Keratinocyte (primary cell): ENCODE results near the gene BHLHA9. TPM values are rescaled to one million over a fixed set of nuclear protein-coding genes. Genes with fewer than 3 reads are reported as not detected.
A peak's percentile ranks its signal among the peaks of the same experiment; 100 is the strongest.

Experiments used
- DNase-seq: peaks from one replicate; pipeline ENCODE4 v3.0.0-alpha.2; 2011; ENCODE audit warnings: low read depth, missing footprints, low spot score
- FAIRE-seq: peaks from 2 replicates; lab custom pipeline; 2011; peaks lifted over from hg19 to GRCh38; lab: Jason Lieb, UNC
- H2AFZ ChIP-seq: 2 replicates; pipeline ENCODE4 v1.6.0; 2012; ENCODE audit warnings: low read length, control low read depth, inconsistent platforms; ENCODE audit not compliant: control insufficient read depth
- H3K27ac ChIP-seq: 2 replicates; pipeline ENCODE4 v1.5.1; 2011; ENCODE audit warnings: low read length; ENCODE audit not compliant: control insufficient read depth, insufficient read depth
- H3K27me3 ChIP-seq: 3 replicates; pipeline ENCODE4 v1.6.0; 2011; ENCODE audit warnings: low read length; ENCODE audit not compliant: control insufficient read depth, insufficient read depth; ENCODE audit errors: extremely low read depth
- H3K36me3 ChIP-seq, 2 experiments: 2 replicates in 1 of 2; 3 replicates in 1 of 2; pipeline ENCODE4 v1.5.1; 2011; ENCODE audit warnings: low read length in 2 of 2, mild to moderate bottlenecking in 1 of 2; ENCODE audit not compliant: control insufficient read depth in 2 of 2, insufficient read depth in 2 of 2; ENCODE audit errors: extremely low read depth in 1 of 2
- H3K4me1 ChIP-seq: 3 replicates; pipeline ENCODE4 v1.5.1; 2011; ENCODE audit warnings: low read length; ENCODE audit not compliant: control insufficient read depth, insufficient read depth; ENCODE audit errors: extremely low read depth
- H3K4me2 ChIP-seq: 3 replicates; pipeline ENCODE4 v1.6.0; 2011; ENCODE audit warnings: low read depth, low read length; ENCODE audit not compliant: control insufficient read depth, insufficient read depth; ENCODE audit errors: extremely low read depth
- H3K4me3 ChIP-seq, 3 experiments: fragments of 200-600 bp in 1 of 3; sonication (generic) in 1 of 3; 2 replicates in 2 of 3; 3 replicates in 1 of 3; pipeline ENCODE4 v1.5.1; 2011 to 2016; ENCODE audit warnings: low read length in 3 of 3, mild to moderate bottlenecking in 3 of 3, control low read depth in 2 of 3, inconsistent platforms in 1 of 3, low read depth in 1 of 3, mixed read lengths in 1 of 3, mixed run types in 1 of 3, moderate library complexity in 1 of 3; ENCODE audit not compliant: control insufficient read depth in 2 of 3, insufficient read depth in 2 of 3; ENCODE audit errors: extremely low read depth in 1 of 3
- H3K79me2 ChIP-seq: 2 replicates; pipeline ENCODE4 v1.6.0; 2012; ENCODE audit warnings: low read length; ENCODE audit not compliant: control insufficient read depth, insufficient read depth
- H3K9ac ChIP-seq: 3 replicates; pipeline ENCODE4 v1.6.0; 2011; ENCODE audit warnings: low read length; ENCODE audit not compliant: control insufficient read depth, insufficient read depth; ENCODE audit errors: extremely low read depth
- H3K9me1 ChIP-seq: 3 replicates; pipeline ENCODE4 v1.6.0; 2011; ENCODE audit warnings: low read length; ENCODE audit not compliant: control insufficient read depth, insufficient read depth; ENCODE audit errors: extremely low read depth
- H3K9me3 ChIP-seq: 2 replicates; pipeline ENCODE4 v1.5.1; 2012; ENCODE audit warnings: low read depth, low read length; ENCODE audit not compliant: control insufficient read depth
- H4K20me1 ChIP-seq: 3 replicates; pipeline ENCODE4 v1.6.0; 2011; ENCODE audit warnings: low read length; ENCODE audit not compliant: control insufficient read depth, insufficient read depth; ENCODE audit errors: extremely low read depth
- EZH2 ChIP-seq: IDR thresholded peaks from one replicate; pipeline ENCODE4 v1.6.1; 2012; ENCODE audit warnings: inconsistent platforms, mild to moderate bottlenecking, low read length, moderate library complexity
- dilution Hi-C: fragments of 300-500 bp; cut with MboI; formaldehyde crosslinking; loops from one replicate; pipeline ENCODE4 v1.7.0; 2020; ENCODE audit warnings: low sequenced_read_pairs; ENCODE audit not compliant: extremely low pct_ligation_motif_present
- polyA plus RNA-seq, 5 experiments: library from polyadenylated mRNA; depleted of rRNA in 3 of 5; stranded (reverse) in 3 of 5; stranded (forward) in 1 of 5; unstranded in 1 of 5; fragments of >200 nt; gene quantifications; 1 replicate in 1 of 5; 2 replicates in 3 of 5; 3 replicates in 1 of 5; pipeline versions ENCODE4 v1.2.1 to v1.2.3, GENCODE V29; 2011 to 2012; ENCODE audit warnings: missing spikeins in 2 of 5, low read depth in 1 of 5, low replicate concordance in 1 of 5
- TF ChIP-seq, protein P1 (sequence below), 3 experiments: IDR thresholded peaks in 1 of 3; conservative IDR thresholded peaks in 1 of 3; optimal IDR thresholded peaks in 1 of 3; 2 replicates in 2 of 3; 3 replicates in 1 of 3; pipeline versions ENCODE3 to v1.5.1; 2011; ENCODE audit warnings: low read length in 3 of 3, mild to moderate bottlenecking in 3 of 3, moderate library complexity in 2 of 3, control low read depth in 1 of 3, inconsistent platforms in 1 of 3; ENCODE audit not compliant: insufficient read depth in 2 of 3; ENCODE audit errors: extremely low read depth in 1 of 3

Gene BHLHA9
- polyA plus RNA-seq, 1 donor (not counting 4 experiments of a cell fraction or from before 2014, with no cell fraction given), result not detected

DNA sequence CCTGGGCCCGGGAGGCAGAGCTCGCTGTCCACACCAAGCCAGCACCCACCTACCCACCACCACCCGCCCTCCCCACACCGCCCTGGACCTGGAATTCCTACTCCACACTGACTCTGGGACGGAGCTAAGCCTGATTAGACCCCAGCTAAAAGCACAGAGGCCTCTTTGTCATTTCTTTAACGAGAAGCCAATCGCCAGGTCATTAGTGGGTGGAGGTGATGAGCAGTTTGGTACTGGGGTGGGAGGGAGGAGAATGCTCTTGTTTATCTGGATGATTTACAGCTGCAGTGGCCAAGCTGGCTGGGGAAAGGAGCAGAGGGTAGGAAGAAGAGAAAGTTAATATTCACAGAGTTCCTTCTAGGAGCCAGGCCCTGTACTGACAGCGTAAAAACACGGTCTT, 6.0 kb upstream of the BHLHA9 start:
- TF ChIP-seq EZH2, result no peak
- TF ChIP-seq, protein P1, sequence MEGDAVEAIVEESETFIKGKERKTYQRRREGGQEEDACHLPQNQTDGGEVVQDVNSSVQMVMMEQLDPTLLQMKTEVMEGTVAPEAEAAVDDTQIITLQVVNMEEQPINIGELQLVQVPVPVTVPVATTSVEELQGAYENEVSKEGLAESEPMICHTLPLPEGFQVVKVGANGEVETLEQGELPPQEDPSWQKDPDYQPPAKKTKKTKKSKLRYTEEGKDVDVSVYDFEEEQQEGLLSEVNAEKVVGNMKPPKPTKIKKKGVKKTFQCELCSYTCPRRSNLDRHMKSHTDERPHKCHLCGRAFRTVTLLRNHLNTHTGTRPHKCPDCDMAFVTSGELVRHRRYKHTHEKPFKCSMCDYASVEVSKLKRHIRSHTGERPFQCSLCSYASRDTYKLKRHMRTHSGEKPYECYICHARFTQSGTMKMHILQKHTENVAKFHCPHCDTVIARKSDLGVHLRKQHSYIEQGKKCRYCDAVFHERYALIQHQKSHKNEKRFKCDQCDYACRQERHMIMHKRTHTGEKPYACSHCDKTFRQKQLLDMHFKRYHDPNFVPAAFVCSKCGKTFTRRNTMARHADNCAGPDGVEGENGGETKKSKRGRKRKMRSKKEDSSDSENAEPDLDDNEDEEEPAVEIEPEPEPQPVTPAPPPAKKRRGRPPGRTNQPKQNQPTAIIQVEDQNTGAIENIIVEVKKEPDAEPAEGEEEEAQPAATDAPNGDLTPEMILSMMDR (optimal IDR thresholded peaks at IDR 0.05 in 1 of 3, IDR thresholded peaks at IDR 0.05 in 1 of 3, conservative IDR thresholded peaks at IDR 0.05 in 1 of 3; ENCODE audit: extremely low read depth in 1 of 3, insufficient read depth in 2 of 3, low read length in 3 of 3), result no peak
- H3K27me3 ChIP-seq, result peaks cover 9% of the 10 kb centered on the region
- H3K4me3 ChIP-seq, result no peak overlapping the region
- no peak overlapping the region for H2AFZ ChIP-seq
- H3K9ac ChIP-seq, result no peak overlapping the region
- no peaks in the 10 kb centered on the region for H3K79me2 ChIP-seq
- dilution Hi-C loops, result no loop called here
- H4K20me1 ChIP-seq, result no peaks in the 10 kb centered on the region
- H3K4me2 ChIP-seq, result no peak overlapping the region
- peaks cover 2% of the 10 kb centered on the region for H3K4me1 ChIP-seq
- FAIRE-seq, result no peak
- no peak for DNase-seq
- no peaks in the 10 kb centered on the region for H3K9me1 ChIP-seq
- H3K9me3 ChIP-seq, result no peaks in the 10 kb centered on the region
- no peaks in the 10 kb centered on the region for H3K36me3 ChIP-seq
- no peak overlapping the region for H3K27ac ChIP-seq

DNA sequence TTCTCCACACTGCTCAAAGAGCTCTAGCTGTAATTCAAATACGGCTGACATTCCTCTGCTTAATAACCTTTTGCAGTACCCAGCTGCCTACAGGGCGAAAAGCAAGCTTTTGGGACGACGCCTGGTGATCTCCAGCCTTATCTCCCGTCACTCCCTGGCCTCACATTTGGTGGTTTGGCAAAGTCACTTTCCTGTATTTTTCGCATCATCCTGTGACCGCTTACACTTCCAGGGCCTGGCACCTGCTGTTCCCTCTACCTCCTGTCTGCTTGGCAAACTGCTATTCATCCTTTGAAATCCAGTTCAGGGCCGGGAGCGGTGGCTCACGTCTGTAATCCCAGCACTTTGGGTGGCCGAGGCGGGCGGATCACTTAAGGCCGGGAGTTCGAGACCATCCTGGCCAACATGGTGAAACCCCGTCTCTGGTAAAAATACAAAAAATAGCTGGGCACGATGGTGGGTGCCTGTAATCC, 2.7 kb upstream of the BHLHA9 start:
- H3K9me3 ChIP-seq, result no peaks in the 10 kb centered on the region
- FAIRE-seq (no peak), DNase-seq (no peak)
- H3K4me1 ChIP-seq, result peaks cover 2% of the 10 kb centered on the region
- H3K36me3 ChIP-seq, result no peaks in the 10 kb centered on the region
- peaks cover 28% of the 10 kb centered on the region for H3K27me3 ChIP-seq
- H2AFZ ChIP-seq, result peak overlapping the region; percentile 84
- no peaks in the 10 kb centered on the region for H3K9me1 ChIP-seq
- H3K4me3 ChIP-seq, result peak overlapping the region; percentile 69 to 84 (median 73)
- H3K27ac ChIP-seq, result no peak overlapping the region
- no peaks in the 10 kb centered on the region for H3K79me2 ChIP-seq
- H4K20me1 ChIP-seq, result no peaks in the 10 kb centered on the region
- dilution Hi-C loops, result no loop called here
- H3K9ac ChIP-seq, result peak overlapping the region; percentile 71
- TF ChIP-seq, protein P1 (optimal IDR thresholded peaks at IDR 0.05 in 1 of 3, IDR thresholded peaks at IDR 0.05 in 1 of 3, conservative IDR thresholded peaks at IDR 0.05 in 1 of 3; ENCODE audit: extremely low read depth in 1 of 3, insufficient read depth in 2 of 3, low read length in 3 of 3), result no peak
- no peak for TF ChIP-seq EZH2
- H3K4me2 ChIP-seq, result peak overlapping the region; percentile 67
